ENCODE measurements around the gene FBXL4.

FBXL4 gene

GRCh38 chr6:98833307-98834059, 114.3 kb downstream of the FBXL4 start:
- TF ChIP-seq, protein P1, sequence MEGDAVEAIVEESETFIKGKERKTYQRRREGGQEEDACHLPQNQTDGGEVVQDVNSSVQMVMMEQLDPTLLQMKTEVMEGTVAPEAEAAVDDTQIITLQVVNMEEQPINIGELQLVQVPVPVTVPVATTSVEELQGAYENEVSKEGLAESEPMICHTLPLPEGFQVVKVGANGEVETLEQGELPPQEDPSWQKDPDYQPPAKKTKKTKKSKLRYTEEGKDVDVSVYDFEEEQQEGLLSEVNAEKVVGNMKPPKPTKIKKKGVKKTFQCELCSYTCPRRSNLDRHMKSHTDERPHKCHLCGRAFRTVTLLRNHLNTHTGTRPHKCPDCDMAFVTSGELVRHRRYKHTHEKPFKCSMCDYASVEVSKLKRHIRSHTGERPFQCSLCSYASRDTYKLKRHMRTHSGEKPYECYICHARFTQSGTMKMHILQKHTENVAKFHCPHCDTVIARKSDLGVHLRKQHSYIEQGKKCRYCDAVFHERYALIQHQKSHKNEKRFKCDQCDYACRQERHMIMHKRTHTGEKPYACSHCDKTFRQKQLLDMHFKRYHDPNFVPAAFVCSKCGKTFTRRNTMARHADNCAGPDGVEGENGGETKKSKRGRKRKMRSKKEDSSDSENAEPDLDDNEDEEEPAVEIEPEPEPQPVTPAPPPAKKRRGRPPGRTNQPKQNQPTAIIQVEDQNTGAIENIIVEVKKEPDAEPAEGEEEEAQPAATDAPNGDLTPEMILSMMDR (IDR thresholded peaks at IDR 0.05; ENCODE audit: low read depth, low read length): no peak
- TF ChIP-seq MAX (IDR thresholded peaks at IDR 0.05; ENCODE audit: low read depth, low read length) (no peak), MYC (IDR thresholded peaks at IDR 0.05; ENCODE audit: low read depth, low read length) (no peak), POLR2A (IDR thresholded peaks at IDR 0.05; ENCODE audit: extremely low read depth, insufficient read length) (no peak)
- no peak overlapping the region for H3K4me3 ChIP-seq (ENCODE audit: low read depth, low read length)
- DNase-seq (ENCODE audit: low read depth): peak; percentile 24

- H3K4me3 ChIP-seq (ENCODE audit: low read depth, low read length): no peak overlapping the region
- TF ChIP-seq MAX (IDR thresholded peaks at IDR 0.05; ENCODE audit: low read depth, low read length): no peak
- TF ChIP-seq, protein P1 (IDR thresholded peaks at IDR 0.05; ENCODE audit: low read depth, low read length): no peak
- TF ChIP-seq MYC (IDR thresholded peaks at IDR 0.05; ENCODE audit: low read depth, low read length): no peak
- DNase-seq (ENCODE audit: low read depth): no peak
These were observed 114.8 kb downstream of the FBXL4 start for GRCh38 chr6:98833057-98833306.

GRCh38 chr6:98832284-98833056, 115.3 kb downstream of the FBXL4 start:
- H3K4me3 ChIP-seq (ENCODE audit: low read depth, low read length): no peak overlapping the region
- DNase-seq (ENCODE audit: low read depth): no peak
- TF ChIP-seq MYC (IDR thresholded peaks at IDR 0.05; ENCODE audit: low read depth, low read length) (no peak), POLR2A (IDR thresholded peaks at IDR 0.05; ENCODE audit: extremely low read depth, insufficient read length) (no peak), MAX (IDR thresholded peaks at IDR 0.05; ENCODE audit: low read depth, low read length) (no peak)
- TF ChIP-seq, protein P1 (IDR thresholded peaks at IDR 0.05; ENCODE audit: low read depth, low read length): no peak

- H3K4me3 ChIP-seq (ENCODE audit: low read depth, low read length): no peak overlapping the region
- TF ChIP-seq MYC (IDR thresholded peaks at IDR 0.05; ENCODE audit: low read depth, low read length) (no peak), POLR2A (IDR thresholded peaks at IDR 0.05; ENCODE audit: extremely low read depth, insufficient read length) (no peak), MAX (IDR thresholded peaks at IDR 0.05; ENCODE audit: low read depth, low read length) (no peak)
- TF ChIP-seq, protein P1 (IDR thresholded peaks at IDR 0.05; ENCODE audit: low read depth, low read length): no peak
These were observed 115.8 kb downstream of the FBXL4 start for GRCh38 chr6:98831959-98832283.

DNA sequence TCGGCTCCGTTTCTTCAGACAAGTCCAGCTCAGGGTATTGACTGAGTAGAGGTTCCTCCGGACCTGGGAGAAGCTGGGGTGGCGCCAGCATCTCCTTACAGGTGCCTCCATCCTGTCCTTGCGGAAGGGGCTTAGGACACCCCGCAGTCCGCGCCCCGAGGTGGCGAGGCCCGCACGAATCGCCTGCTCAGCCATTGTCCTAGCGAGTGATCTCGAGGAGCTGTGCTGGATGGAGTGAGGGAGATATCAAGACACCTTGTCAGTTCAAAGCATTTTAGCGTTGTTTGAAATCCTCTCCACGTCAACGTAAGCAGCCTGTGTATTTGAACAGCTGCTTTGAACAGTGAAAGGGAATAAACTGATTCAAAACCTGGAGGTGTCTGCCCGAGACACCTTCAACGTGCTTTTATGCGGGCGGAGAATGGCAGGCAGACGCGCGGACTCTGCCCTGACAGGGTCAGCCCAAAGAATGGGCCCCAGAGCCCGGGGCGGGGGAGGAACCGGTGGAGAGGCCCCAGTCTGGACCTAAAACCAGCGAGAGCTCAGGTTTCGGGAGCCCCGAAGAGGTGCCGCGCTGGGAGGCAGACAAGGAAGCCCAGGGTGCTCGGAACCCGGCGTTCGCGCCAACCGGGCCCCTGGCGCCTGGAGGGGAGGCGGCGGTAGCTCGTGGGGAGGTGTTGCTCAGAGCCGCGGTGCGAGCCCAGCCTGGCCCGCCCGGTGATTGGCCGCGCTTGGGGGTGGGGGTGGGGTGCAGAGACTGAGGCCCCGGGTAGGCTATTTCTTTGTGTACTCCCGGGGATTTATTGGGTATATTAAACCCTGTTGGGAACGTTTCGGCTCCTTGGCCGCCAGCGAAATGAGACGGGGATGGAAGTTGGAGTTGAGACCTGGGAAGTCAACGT, 116.4 kb downstream of the FBXL4 start:
- DNase-seq (ENCODE audit: low read depth): no peak
- TF ChIP-seq, protein P1 (IDR thresholded peaks at IDR 0.05; ENCODE audit: low read depth, low read length): no peak
- TF ChIP-seq POLR2A (IDR thresholded peaks at IDR 0.05; ENCODE audit: extremely low read depth, insufficient read length) (no peak), MYC (IDR thresholded peaks at IDR 0.05; ENCODE audit: low read depth, low read length) (no peak), MAX (IDR thresholded peaks at IDR 0.05; ENCODE audit: low read depth, low read length) (no peak)
- H3K4me3 ChIP-seq (ENCODE audit: low read depth, low read length): no peak overlapping the region

More at GRCh38 chr6:98831959-98832283, 115.8 kb downstream of the FBXL4 start:
- no peak for DNase-seq (ENCODE audit: low read depth)

All from NB4 (cell line).